ENCODE results near the gene PARD6A. TPM values are rescaled to one million over a fixed set of nuclear protein-coding genes. Genes with fewer than 3 reads are reported as not detected.

PARD6A gene
- total and polyA plus RNA-seq, 9 donors = 0.53 to 12.9 (median 4.7) TPM

DNA sequence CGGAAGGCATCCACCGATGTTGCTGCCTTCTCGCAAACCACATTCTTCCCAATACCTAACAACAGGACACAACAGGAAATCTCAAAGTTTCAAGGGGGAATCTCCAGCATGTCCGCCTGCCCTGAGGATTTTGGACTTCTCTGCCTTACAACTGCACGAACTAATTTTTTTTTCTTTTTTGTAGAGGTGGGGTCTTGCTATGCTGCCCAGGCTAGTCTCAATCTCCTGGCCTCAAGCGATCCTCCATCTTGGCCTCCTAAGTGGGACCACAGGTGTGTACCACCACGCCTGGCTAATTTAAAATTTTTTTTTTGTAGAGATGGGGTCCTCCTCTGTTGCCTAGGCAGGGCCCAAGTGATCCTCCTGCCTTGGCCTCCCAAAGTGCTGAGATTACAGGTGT, 15.2 kb downstream of the PARD6A start:
- no peaks in the 10 kb centered on the region for H3K27me3 ChIP-seq
- H3K4me3 ChIP-seq = no peak overlapping the region
- intact Hi-C loops (cut with DNase I) = loop anchor here in 2 of 4 donors (5.0 to 10.0 kb wide), 3 partner anchors 129 to 349 kb away; partner anchors contain the start of genes CTRL (in 1 of the 2), DDX28 (in 1 of the 2), DUS2 (in 1 of the 2) and RANBP10 (in 1 of the 2)
- no peak overlapping the region for H3K27ac ChIP-seq
- no peaks in the 10 kb centered on the region for H3K9me3 ChIP-seq
- WGBS, 3 donors = 92 to 97% (median 96%) methylated on average over 7 of the region's 7 CpGs
- H3K4me1 ChIP-seq (ENCODE audit: insufficient read depth) = peaks cover 12% of the 10 kb centered on the region
- H3K36me3 ChIP-seq = no peaks in the 10 kb centered on the region
- DNase-seq = no peak
- TF ChIP-seq, protein P1, sequence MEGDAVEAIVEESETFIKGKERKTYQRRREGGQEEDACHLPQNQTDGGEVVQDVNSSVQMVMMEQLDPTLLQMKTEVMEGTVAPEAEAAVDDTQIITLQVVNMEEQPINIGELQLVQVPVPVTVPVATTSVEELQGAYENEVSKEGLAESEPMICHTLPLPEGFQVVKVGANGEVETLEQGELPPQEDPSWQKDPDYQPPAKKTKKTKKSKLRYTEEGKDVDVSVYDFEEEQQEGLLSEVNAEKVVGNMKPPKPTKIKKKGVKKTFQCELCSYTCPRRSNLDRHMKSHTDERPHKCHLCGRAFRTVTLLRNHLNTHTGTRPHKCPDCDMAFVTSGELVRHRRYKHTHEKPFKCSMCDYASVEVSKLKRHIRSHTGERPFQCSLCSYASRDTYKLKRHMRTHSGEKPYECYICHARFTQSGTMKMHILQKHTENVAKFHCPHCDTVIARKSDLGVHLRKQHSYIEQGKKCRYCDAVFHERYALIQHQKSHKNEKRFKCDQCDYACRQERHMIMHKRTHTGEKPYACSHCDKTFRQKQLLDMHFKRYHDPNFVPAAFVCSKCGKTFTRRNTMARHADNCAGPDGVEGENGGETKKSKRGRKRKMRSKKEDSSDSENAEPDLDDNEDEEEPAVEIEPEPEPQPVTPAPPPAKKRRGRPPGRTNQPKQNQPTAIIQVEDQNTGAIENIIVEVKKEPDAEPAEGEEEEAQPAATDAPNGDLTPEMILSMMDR (IDR thresholded peaks at IDR 0.05) = no peak
- TF ChIP-seq POLR2A (IDR thresholded peaks at IDR 0.05) (no peak), EP300 (IDR thresholded peaks at IDR 0.05) (no peak)

DNA sequence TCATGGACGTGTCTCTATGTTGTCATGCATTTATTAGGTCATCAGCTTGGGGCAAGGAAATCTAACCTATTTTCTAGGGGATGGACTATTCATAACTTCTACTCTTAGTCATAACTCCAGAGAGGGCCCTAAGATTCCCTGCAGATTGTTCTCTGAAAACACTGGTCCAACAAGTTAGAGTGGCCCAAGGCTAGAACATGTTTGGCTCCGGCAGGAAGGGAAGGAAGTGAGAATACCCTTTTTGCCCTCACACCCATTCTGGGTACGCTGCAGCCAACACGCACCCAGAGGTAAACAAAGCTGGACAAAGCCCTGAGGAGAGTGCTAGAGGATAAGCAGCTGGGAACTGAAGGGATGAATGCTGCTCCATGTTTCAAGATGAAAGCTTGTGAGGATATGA, 15.8 kb downstream of the PARD6A start:
- WGBS, 3 donors = 85 to 89% (median 86%) methylated on average over 4 of the region's 4 CpGs
- peaks cover 12% of the 10 kb centered on the region for H3K4me1 ChIP-seq (ENCODE audit: insufficient read depth)
- no peak for DNase-seq
- TF ChIP-seq, protein P1 (IDR thresholded peaks at IDR 0.05) = no peak
- no peak for TF ChIP-seq EP300 (IDR thresholded peaks at IDR 0.05)
- TF ChIP-seq POLR2A (IDR thresholded peaks at IDR 0.05) = no peak
- no peaks in the 10 kb centered on the region for H3K27me3 ChIP-seq
- H3K36me3 ChIP-seq = no peaks in the 10 kb centered on the region
- no peak overlapping the region for H3K4me3 ChIP-seq
- no peaks in the 10 kb centered on the region for H3K9me3 ChIP-seq
- H3K27ac ChIP-seq = no peak overlapping the region
- intact Hi-C loops (cut with DNase I) = loop anchor here in 2 of 4 donors (5.0 to 10.0 kb wide), 3 partner anchors 128 to 348 kb away; partner anchors contain the start of genes CTRL (in 1 of the 2), DDX28 (in 1 of the 2), DUS2 (in 1 of the 2) and RANBP10 (in 1 of the 2)

DNA sequence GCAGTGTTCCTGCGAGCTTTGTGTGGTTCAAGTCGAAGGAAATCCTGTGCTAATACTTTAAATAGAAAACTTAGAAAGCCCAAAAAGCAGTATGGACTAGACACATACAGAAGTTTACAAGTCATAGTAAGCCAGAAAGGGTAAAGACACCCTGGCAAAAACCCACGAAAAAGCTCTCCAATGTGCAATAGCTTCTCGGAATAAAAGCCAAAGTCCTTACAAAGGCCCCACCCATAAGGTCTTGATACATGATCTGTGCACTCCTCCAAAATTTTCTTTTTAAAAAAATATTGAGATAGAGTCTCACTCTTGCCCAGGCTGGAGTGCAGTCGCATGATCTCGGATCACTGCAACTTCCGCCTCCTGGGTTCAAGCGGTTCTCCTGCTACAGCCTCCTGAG, 16.2 kb downstream of the PARD6A start:
- H3K27me3 ChIP-seq = no peaks in the 10 kb centered on the region
- H3K27ac ChIP-seq = no peak overlapping the region
- intact Hi-C loops (cut with DNase I) = loop anchor here in 2 of 4 donors (5.0 to 10.0 kb wide), 3 partner anchors 128 to 348 kb away; partner anchors contain the start of genes CTRL (in 1 of the 2), DDX28 (in 1 of the 2), DUS2 (in 1 of the 2) and RANBP10 (in 1 of the 2)
- H3K9me3 ChIP-seq = no peaks in the 10 kb centered on the region
- TF ChIP-seq EP300 (IDR thresholded peaks at IDR 0.05) (no peak), POLR2A (IDR thresholded peaks at IDR 0.05) (no peak)
- TF ChIP-seq, protein P1 (IDR thresholded peaks at IDR 0.05) = no peak
- no peak for DNase-seq
- peaks cover 12% of the 10 kb centered on the region for H3K4me1 ChIP-seq (ENCODE audit: insufficient read depth)
- H3K4me3 ChIP-seq = no peak overlapping the region
- 79 to 86% (median 82%) methylated on average over 8 of the region's 8 CpGs for WGBS, 3 donors
- H3K36me3 ChIP-seq = no peaks in the 10 kb centered on the region

DNA sequence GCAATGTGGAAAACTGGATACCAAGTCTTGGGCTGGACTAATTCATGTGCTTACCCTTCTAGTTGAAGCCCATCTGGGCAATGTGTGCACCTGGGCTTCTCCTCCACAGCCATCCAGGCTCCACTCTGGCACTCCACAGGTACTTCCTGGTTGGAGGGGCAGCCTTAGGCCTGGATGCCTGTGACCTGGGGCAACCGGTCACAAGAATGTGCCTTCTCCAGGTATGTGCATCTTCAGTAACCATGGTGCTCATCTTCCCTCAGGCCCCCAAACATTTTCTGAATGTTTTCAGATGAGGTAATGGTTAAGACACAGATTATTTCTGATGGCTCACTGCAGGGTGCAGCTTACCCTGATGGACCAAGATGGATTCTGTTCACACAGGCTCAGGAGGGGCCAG, 17.0 kb downstream of the PARD6A start:
- Histone ChIP-seq H3K4me1 (ENCODE audit: insufficient read depth) (peaks cover 12% of the 10 kb centered on the region), H3K27me3 (no peaks in the 10 kb centered on the region), H3K9me3 (no peaks in the 10 kb centered on the region), H3K36me3 (no peaks in the 10 kb centered on the region), H3K4me3 (no peak overlapping the region), H3K27ac (no peak overlapping the region)
- intact Hi-C loops (cut with DNase I) = loop anchor here in 2 of 4 donors (5.0 to 10.0 kb wide), 3 partner anchors 127 to 347 kb away; partner anchors contain the start of genes CTRL (in 1 of the 2), DDX28 (in 1 of the 2), DUS2 (in 1 of the 2) and RANBP10 (in 1 of the 2)
- DNase-seq = no peak
- 82 to 100% (median 95%) methylated on average over 1 of the region's 1 CpG for WGBS, 3 donors
- TF ChIP-seq EP300 (IDR thresholded peaks at IDR 0.05) (no peak), POLR2A (IDR thresholded peaks at IDR 0.05) (no peak)
- TF ChIP-seq, protein P1 (IDR thresholded peaks at IDR 0.05) = no peak

Data from ovary (tissue), 9 donors.